ENCODE results near the gene INPP5D.
"Not testable (repeated sequence)": the region's sequence is repeated elsewhere in the genome, so short reads cannot be mapped to it uniquely, and the experiment has no call there.

Gene INPP5D

DNA sequence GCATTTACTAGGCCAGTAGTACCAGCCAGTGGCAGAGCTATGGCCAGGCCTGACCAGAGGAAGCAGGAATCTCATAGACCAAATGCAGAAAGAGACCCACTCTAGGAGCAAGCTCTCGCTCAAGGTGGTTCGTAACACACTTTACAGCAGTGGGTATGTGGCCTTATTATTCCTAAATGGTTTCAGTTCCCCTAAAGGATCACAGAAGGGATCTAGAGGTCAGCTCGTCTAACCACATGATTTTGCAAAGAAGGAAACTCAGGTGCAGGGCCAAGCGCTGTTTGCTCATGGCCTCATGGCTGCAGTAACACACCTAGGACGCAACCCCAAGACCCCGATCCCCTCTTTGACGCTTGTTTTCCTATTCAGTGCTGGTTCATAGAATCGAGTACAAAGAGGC is 125.8 kb downstream of the INPP5D start:
- H3K4me3 Mint-ChIP-seq = peak overlapping the region; percentile 24
- DNase-seq (ENCODE audit: low spot score in 2 of 2) = no peak
- peak overlapping the region; percentile 86 for H3K27ac Mint-ChIP-seq
- H3K36me3 Mint-ChIP-seq = peaks cover 52% of the 10 kb centered on the region
- peak; percentile 88 for ATAC-seq (ENCODE audit: low read depth)
- H3K9me3 Mint-ChIP-seq = no peaks in the 10 kb centered on the region
- peaks cover 40% of the 10 kb centered on the region for H3K4me1 Mint-ChIP-seq
- no peaks in the 10 kb centered on the region for H3K27me3 Mint-ChIP-seq

DNA sequence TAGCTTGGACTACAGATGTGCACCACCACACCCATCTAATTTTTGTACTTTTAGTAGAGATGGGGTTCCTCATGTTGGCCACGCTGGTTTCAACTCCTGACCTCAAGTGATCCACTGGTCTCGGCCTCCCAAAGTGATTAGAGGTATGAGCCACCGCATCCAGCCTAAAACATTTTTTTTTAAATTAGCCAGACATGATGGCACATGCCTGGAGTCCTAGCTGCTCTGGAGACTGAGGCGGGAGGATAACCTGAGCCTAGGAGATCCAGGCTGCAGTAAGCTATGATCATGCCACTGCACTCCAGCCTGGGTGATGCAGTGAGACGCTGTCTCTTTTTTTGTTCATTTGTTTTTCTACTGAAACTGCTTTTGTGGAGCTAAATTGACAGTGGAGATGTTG is 126.7 kb downstream of the INPP5D start:
- Mint-ChIP-seq H3K9me3 (no peaks in the 10 kb centered on the region), H3K27ac (peak overlapping the region; percentile 24), H3K4me1 (peaks cover 32% of the 10 kb centered on the region), H3K4me3 (no peak overlapping the region), H3K27me3 (no peaks in the 10 kb centered on the region), H3K36me3 (peaks cover 53% of the 10 kb centered on the region)
- DNase-seq (ENCODE audit: low spot score in 2 of 2) = no peak
- ATAC-seq (ENCODE audit: low read depth) = no peak

DNA sequence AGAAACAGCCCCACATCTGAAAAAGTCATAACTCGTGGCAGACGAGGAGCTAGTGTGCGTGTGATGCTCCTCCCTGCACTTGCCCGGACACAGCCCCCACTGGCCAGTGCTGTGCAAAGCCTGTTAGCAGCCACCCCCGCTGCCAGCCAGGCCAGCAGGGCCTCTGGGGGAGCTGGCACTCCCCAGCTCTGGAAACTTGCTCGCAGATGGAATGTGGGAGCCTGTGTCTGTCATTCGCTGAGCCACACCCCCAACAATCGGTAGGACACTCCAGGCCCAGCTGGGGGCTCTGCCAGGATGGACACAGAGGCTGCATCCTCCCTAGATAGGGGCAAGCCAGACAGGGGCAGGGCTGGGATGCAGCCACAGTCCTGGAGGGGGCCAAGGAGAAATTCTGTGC is 128.9 kb downstream of the INPP5D start:
- no peak overlapping the region for H3K4me3 Mint-ChIP-seq
- no peaks in the 10 kb centered on the region for H3K9me3 Mint-ChIP-seq
- ATAC-seq (ENCODE audit: low read depth) (no peak), DNase-seq (ENCODE audit: low spot score in 2 of 2) (no peak)
- H3K36me3 Mint-ChIP-seq = peaks cover 54% of the 10 kb centered on the region
- no peaks in the 10 kb centered on the region for H3K27me3 Mint-ChIP-seq
- peaks cover 25% of the 10 kb centered on the region for H3K4me1 Mint-ChIP-seq
- no peak overlapping the region for H3K27ac Mint-ChIP-seq

DNA sequence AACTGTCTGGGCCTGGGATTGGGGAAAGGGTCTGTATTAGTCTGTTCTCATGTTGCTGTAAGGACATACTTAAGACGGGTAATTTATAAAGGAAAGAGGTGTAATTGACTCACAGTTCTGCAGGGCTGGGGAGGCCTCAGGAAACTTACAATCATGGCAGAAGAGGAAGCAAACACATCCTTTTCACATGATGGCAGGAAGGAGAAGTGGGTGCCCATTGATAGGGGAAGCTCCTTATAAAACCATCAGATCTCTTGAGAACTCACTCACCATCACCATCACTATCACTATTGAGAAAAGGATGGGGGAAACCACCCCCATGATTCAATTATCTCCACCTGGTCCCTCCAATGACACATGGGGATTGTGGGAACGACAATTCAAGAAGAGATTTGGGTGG is 130.9 kb downstream of the INPP5D start:
- not testable (repeated sequence) for ATAC-seq (ENCODE audit: low read depth); H3K9me3 Mint-ChIP-seq; DNase-seq (ENCODE audit: low spot score in 2 of 2); H3K27me3 Mint-ChIP-seq; H3K4me3 Mint-ChIP-seq
- peaks cover 52% of the 10 kb centered on the region for H3K36me3 Mint-ChIP-seq
- H3K4me1 Mint-ChIP-seq = peaks cover 13% of the 10 kb centered on the region
- peak overlapping the region; percentile 61 for H3K27ac Mint-ChIP-seq

DNA sequence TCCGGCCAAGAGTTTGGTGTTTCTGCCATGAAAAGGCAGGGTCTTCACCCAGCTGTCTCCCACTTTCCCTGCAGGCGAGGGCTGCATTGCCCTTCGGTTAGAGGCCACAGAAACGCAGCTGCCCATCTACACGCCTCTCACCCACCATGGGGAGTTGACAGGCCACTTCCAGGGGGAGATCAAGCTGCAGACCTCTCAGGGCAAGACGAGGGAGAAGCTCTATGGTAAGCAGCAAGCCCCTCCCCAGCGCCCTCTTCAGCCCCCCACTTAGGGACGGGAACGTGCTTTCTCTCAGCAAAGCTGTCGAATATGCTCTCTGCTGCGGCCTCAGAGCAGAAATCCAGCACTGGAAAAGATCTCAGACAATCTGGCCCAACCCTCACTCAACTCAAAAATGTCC is 133.6 kb downstream of the INPP5D start:
- no peak overlapping the region for H3K27ac Mint-ChIP-seq
- no peak for DNase-seq (ENCODE audit: low spot score in 2 of 2)
- H3K36me3 Mint-ChIP-seq = peaks cover 52% of the 10 kb centered on the region
- no peak overlapping the region for H3K4me3 Mint-ChIP-seq
- peaks cover 12% of the 10 kb centered on the region for H3K4me1 Mint-ChIP-seq
- no peaks in the 10 kb centered on the region for H3K27me3 Mint-ChIP-seq
- H3K9me3 Mint-ChIP-seq = no peaks in the 10 kb centered on the region
- no peak for ATAC-seq (ENCODE audit: low read depth)

DNA sequence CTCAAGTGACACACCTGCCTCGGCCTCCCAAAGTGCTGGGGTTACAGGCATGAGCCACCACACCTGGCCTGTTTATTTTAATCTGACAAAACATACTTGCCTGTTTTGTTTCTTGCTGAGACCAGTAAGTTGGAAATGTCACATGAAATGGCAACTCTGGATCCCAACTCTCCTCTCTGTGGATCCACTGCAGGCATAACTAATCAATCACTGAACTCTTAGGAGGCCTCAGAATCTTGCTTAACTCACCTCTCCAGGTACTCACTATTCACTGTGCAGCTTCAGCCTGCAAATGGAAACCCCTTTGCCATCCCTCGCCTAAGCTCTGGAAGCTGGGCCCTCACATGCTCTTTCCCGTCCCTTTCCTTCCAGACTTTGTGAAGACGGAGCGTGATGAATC is 134.9 kb downstream of the INPP5D start:
- peaks cover 11% of the 10 kb centered on the region for H3K4me1 Mint-ChIP-seq
- peaks cover 52% of the 10 kb centered on the region for H3K36me3 Mint-ChIP-seq
- no peak overlapping the region for H3K27ac Mint-ChIP-seq
- H3K4me3 Mint-ChIP-seq = no peak overlapping the region
- H3K9me3 Mint-ChIP-seq = no peaks in the 10 kb centered on the region
- DNase-seq (ENCODE audit: low spot score in 2 of 2) = no peak
- ATAC-seq (ENCODE audit: low read depth) = no peak
- H3K27me3 Mint-ChIP-seq = no peaks in the 10 kb centered on the region

DNA sequence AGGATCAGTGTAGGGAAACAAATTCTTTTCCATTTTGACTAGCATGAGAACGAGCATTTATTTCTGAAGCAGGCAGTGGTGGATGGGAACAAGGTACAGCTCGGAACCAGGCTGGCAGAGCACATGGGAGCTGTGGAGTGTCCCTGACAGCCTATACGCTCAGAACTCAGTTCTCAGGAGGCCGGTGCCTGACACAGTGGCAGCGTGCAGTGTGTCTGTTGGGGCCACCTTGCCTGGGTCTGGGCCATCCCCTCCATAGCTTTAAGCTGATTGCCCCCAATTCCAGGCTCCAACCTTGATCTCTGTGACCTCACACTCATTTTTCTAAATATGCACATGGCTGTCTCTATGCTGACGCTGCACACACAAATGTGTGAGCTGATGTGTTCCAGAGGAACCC is 136.9 kb downstream of the INPP5D start:
- Mint-ChIP-seq H3K27me3 (no peaks in the 10 kb centered on the region), H3K9me3 (no peaks in the 10 kb centered on the region), H3K27ac (peak overlapping the region; percentile 88), H3K4me1 (peaks cover 22% of the 10 kb centered on the region), H3K36me3 (peaks cover 47% of the 10 kb centered on the region), H3K4me3 (no peak overlapping the region)
- ATAC-seq (ENCODE audit: low read depth) (no peak), DNase-seq (ENCODE audit: low spot score in 2 of 2) (no peak)

DNA sequence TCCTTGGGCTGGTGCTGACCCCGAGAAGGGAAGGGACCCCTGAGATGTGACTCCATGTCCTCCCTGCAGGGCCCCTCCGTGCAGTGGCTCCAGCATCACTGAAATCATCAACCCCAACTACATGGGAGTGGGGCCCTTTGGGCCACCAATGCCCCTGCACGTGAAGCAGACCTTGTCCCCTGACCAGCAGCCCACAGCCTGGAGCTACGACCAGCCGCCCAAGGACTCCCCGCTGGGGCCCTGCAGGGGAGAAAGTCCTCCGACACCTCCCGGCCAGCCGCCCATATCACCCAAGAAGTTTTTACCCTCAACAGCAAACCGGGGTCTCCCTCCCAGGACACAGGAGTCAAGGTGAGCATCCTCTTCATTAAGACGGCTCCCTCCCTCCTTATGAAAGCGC is 137.9 kb downstream of the INPP5D start:
- peaks cover 49% of the 10 kb centered on the region for H3K36me3 Mint-ChIP-seq
- H3K9me3 Mint-ChIP-seq = peaks cover 2% of the 10 kb centered on the region
- no peak for ATAC-seq (ENCODE audit: low read depth)
- H3K4me3 Mint-ChIP-seq = no peak overlapping the region
- no peak for DNase-seq (ENCODE audit: low spot score in 2 of 2)
- peaks cover 32% of the 10 kb centered on the region for H3K4me1 Mint-ChIP-seq
- H3K27ac Mint-ChIP-seq = peak overlapping the region; percentile 88
- no peaks in the 10 kb centered on the region for H3K27me3 Mint-ChIP-seq

DNA sequence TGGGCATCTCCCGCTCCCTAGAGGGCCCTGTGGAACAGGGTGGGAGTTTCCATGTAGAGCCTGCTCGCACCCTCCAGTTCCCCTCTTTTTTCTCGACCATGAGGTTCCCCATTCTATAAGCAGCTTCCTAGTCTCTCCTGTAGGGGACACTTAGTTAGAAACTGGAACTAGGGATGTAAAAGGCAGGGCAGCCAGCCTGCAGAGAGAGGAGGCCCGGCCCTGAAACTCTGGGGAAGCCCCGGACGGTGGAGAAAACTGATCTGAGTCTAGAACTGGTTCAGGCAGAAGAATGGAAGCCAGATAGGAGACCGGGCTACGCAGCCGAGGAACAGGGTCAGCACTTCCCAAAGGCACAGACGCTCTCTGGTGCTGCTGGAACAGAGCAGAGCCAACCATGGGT is 139.7 kb downstream of the INPP5D start:
- Mint-ChIP-seq H3K9me3 (peaks cover 2% of the 10 kb centered on the region), H3K27ac (peak overlapping the region; percentile 82)

DNA sequence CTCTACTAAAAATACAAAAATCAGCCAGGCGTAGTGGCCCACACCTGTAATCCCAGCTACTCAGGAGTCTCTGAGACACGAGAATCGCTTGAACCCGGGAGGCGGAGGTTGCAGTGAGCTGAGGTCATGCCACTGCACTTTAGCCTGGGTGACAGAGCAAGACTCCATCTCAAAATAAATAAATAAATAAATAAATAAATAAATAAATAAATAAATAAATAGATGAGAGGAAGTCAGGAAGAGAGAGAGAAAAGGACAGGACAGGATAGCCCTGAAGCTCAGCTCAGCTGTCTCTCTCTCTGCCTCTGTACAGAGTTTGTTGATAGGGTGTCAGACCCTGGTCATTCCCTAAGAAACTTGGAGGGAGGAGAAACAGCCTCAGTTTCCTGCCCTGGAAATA is 140.6 kb downstream of the INPP5D start:
- not testable (repeated sequence) for DNase-seq (ENCODE audit: low spot score in 2 of 2); ATAC-seq (ENCODE audit: low read depth); H3K4me3 Mint-ChIP-seq; H3K9me3 Mint-ChIP-seq; H3K27me3 Mint-ChIP-seq
- Mint-ChIP-seq H3K36me3 (peaks cover 51% of the 10 kb centered on the region), H3K27ac (peak overlapping the region; percentile 82), H3K4me1 (peaks cover 35% of the 10 kb centered on the region)

More for the DNA sequence above, 139.7 kb downstream of the INPP5D start:
- DNase-seq (ENCODE audit: low spot score in 2 of 2) (peak in 1 of 2 donors; percentile 17), ATAC-seq (ENCODE audit: low read depth) (peak; percentile 59)
- Mint-ChIP-seq H3K4me3 (no peak overlapping the region), H3K4me1 (peaks cover 35% of the 10 kb centered on the region), H3K36me3 (peaks cover 56% of the 10 kb centered on the region), H3K27me3 (no peaks in the 10 kb centered on the region)

DNA sequence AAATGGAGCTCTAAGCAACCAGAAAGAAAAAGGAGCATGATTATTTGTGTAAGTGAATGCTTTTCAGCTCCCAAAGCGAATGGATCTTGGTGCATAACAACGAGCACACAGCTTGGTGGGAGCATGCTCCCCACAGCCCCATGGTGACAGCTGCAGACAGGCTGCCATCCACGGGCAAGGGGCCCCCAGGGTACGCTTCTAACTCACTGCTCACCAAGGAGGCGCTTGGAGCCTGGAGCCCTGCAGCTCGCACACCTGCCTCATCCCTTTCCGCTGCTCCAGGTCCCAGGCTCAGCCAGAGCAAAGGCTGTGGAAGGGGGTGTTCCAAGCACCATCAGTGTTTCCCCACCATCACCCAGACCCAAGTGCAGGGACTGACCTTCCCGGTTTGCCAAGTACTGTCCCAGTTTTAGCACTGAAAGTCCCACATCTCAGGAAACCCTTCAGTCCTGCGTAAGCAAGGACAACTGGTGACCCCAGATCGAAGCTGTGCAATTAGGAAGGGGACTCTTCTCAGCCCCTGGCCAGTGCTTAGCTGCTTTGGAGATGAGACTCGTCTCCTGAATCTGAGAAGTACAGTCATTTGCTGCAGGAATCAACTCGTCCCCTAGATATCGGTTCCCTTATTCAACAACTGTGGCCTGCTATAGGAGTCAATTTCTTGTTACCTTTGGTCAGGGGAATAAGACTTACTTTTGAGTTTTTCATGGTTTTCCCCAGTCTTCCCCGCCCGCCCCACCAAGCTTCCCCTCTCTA is 141.3 kb downstream of the INPP5D start:
- peaks cover 2% of the 10 kb centered on the region for H3K9me3 Mint-ChIP-seq
- H3K27me3 Mint-ChIP-seq = no peaks in the 10 kb centered on the region
- no peak overlapping the region for H3K4me3 Mint-ChIP-seq
- DNase-seq (ENCODE audit: low spot score in 2 of 2) (no peak), ATAC-seq (ENCODE audit: low read depth) (no peak)
- peaks cover 35% of the 10 kb centered on the region for H3K4me1 Mint-ChIP-seq
- H3K27ac Mint-ChIP-seq = peak overlapping the region; percentile 91
- peaks cover 49% of the 10 kb centered on the region for H3K36me3 Mint-ChIP-seq

DNA sequence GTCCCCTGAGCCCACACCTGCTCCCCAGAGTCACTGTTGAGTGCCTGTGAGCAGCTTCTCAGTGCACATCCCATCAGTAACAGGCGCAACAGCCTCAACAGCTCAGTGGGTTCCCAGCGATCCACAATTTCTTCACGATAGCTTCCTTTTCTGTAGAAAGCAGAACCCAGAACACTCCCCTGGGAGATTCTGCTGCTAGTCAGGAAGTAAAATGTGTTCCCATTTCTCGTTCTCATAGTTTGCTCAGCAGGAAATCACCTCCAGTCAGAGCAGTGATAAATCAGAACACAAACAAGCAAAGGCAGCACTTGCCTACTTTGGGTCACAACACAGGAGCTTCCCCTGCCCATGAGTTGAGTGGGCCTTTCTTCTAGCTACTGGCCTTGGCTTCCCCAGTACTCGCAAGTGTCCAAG is 142.4 kb downstream of the INPP5D start:
- Mint-ChIP-seq H3K36me3 (peaks cover 42% of the 10 kb centered on the region), H3K27me3 (no peaks in the 10 kb centered on the region), H3K9me3 (peaks cover 2% of the 10 kb centered on the region), H3K4me3 (peak overlapping the region; percentile 63), H3K4me1 (peaks cover 35% of the 10 kb centered on the region), H3K27ac (peak overlapping the region; percentile 91)
- no peak for DNase-seq (ENCODE audit: low spot score in 2 of 2)
- peak; percentile 77 for ATAC-seq (ENCODE audit: low read depth)

DNA sequence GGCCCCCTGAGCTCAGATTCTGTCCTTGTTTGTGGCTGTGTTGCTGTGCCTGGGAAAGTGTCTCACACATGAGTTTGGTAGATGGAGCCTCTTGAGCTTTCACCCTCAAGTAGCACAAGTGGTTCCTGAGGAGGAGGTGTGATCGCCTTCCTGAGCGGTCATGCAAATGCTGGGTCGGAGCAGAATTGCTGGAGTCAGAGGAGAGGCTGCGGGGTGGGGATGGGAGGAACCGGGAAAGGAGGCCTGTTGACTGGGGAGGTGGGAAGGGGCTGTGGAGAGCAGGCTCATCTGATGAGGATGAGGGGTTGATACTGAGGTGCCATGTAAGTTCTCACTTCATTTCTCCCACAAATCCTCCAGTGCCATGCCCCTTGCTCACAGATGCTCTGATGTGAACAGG is 142.9 kb downstream of the INPP5D start:
- peak overlapping the region; percentile 63 for H3K4me3 Mint-ChIP-seq
- ATAC-seq (ENCODE audit: low read depth) = no peak
- H3K4me1 Mint-ChIP-seq = peaks cover 37% of the 10 kb centered on the region

DNA sequence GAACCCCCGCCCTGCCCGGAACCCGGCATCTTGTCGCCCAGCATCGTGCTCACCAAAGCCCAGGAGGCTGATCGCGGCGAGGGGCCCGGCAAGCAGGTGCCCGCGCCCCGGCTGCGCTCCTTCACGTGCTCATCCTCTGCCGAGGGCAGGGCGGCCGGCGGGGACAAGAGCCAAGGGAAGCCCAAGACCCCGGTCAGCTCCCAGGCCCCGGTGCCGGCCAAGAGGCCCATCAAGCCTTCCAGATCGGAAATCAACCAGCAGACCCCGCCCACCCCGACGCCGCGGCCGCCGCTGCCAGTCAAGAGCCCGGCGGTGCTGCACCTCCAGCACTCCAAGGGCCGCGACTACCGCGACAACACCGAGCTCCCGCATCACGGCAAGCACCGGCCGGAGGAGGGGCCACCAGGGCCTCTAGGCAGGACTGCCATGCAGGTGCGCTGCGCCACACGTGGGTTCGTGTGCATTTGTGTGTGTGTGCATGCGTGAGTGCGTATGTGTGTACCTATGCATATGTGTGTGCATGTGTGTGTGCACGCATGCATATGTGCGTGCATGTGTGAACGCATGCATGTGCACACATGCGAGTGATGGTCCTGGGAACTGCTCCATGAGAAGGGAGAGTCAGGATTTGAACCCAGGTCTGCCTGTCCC is 144.3 kb downstream of the INPP5D start:
- DNase-seq (ENCODE audit: low spot score in 2 of 2) (no peak), ATAC-seq (ENCODE audit: low read depth) (no peak)
- no peak overlapping the region for H3K4me3 Mint-ChIP-seq
- peak overlapping the region; percentile 35 for H3K27ac Mint-ChIP-seq
- H3K27me3 Mint-ChIP-seq = no peaks in the 10 kb centered on the region
- peaks cover 2% of the 10 kb centered on the region for H3K9me3 Mint-ChIP-seq
- peaks cover 43% of the 10 kb centered on the region for H3K36me3 Mint-ChIP-seq
- H3K4me1 Mint-ChIP-seq = peaks cover 40% of the 10 kb centered on the region

More for the DNA sequence above, 142.9 kb downstream of the INPP5D start:
- DNase-seq (ENCODE audit: low spot score in 2 of 2) = no peak
- H3K36me3 Mint-ChIP-seq = peaks cover 41% of the 10 kb centered on the region
- H3K27me3 Mint-ChIP-seq = no peaks in the 10 kb centered on the region
- H3K27ac Mint-ChIP-seq = peak overlapping the region; percentile 91
- peaks cover 2% of the 10 kb centered on the region for H3K9me3 Mint-ChIP-seq

Measured in memory B cell (primary cell).